Adrenal gland (tissue), 12 donors: Measurements from ENCODE around the gene SCNM1. TPM values are rescaled to one million over a fixed set of nuclear protein-coding genes. Genes with fewer than 3 reads are reported as not detected.
"Not testable (repeated sequence)": the region's sequence is repeated elsewhere in the genome, so short reads cannot be mapped to it uniquely, and the experiment has no call there.

Source experiments
- DNase-seq, 7 donors: peaks; one replicate each; pipeline ENCODE4 v3.0.0-alpha.2; 2019 to 2020
- H3K27ac ChIP-seq, 5 donors: fragments of 200-600 bp; sonication (generic) in 4 of 5; 1 replicate in 3 of 5; 2 replicates in 2 of 5; pipeline versions ENCODE4 v1.5.1 to v1.8.0; 2016 to 2020; ENCODE audit warnings: mild to moderate bottlenecking in 1 of 5
- H3K27me3 ChIP-seq: fragments of 200-600 bp; 2 replicates; pipeline ENCODE4 v1.8.0; 2021
- H3K36me3 ChIP-seq, 2 donors: fragments of 200-600 bp; replicated peaks in 1 of 2; 1 replicate in 1 of 2; 2 replicates in 1 of 2; pipeline versions ENCODE4 v1.5.1 to v1.8.0; 2018 to 2022
- H3K4me1 ChIP-seq, 2 donors: fragments of 200-600 bp; replicated peaks in 1 of 2; 1 replicate in 1 of 2; 2 replicates in 1 of 2; pipeline versions ENCODE4 v1.5.1 to v1.8.0; 2018 to 2021
- H3K4me3 ChIP-seq, 4 donors: fragments of 200-600 bp; sonication (generic) in 3 of 4; one replicate each; pipeline ENCODE4 v1.5.1; 2016 to 2018
- H3K9me3 ChIP-seq, 3 donors: fragments of 200-600 bp; sonication (generic) in 1 of 3; replicated peaks in 1 of 3; 1 replicate in 2 of 3; 2 replicates in 1 of 3; pipeline versions ENCODE4 v1.5.1 to v1.8.0; 2016 to 2021
- CTCF ChIP-seq, 6 experiments: fragments of 450-650 bp in 4 of 6; fragments of 200-600 bp in 2 of 6; sonication (generic) in 1 of 6; IDR thresholded peaks; 1 replicate in 5 of 6; 2 replicates in 1 of 6; pipeline versions ENCODE4 v1.5.1 to v1.8.0; 2016 to 2021; ENCODE audit warnings: antibody characterized with exemption in 6 of 6, mild to moderate bottlenecking in 2 of 6, moderate library complexity in 1 of 6
- POLR2A ChIP-seq, 2 donors: fragments of 450-650 bp; IDR thresholded peaks; one replicate each; pipeline ENCODE4 v1.6.1; 2017; ENCODE audit warnings: antibody characterized with exemption in 2 of 2, mild to moderate bottlenecking in 2 of 2, moderate library complexity in 1 of 2
- WGBS, 4 donors: extraction: QIAGEN DNeasy Blood & Tissue Kit in 2 of 4; methylation state at CpG; one replicate each; pipeline versions ENCODE4 v1.1.5 to v1.1.7; 2013 to 2017; 5-methylcytosine and 5-hydroxymethylcytosine counted together
- intact Hi-C, 2 donors: fragments of 100-400 bp; cut with DNase I; formaldehyde crosslinking; loops; one replicate each; pipeline versions ENCODE4 v1.14.1 to v1.15.0; 2022 to 2023
- polyA plus RNA-seq, 3 donors: library from polyadenylated mRNA; stranded (reverse); fragments of 200-250 nt in 2 of 3; fragments of 350-450 nt in 1 of 3; fragmentation: Illumina TruSeq in 1 of 3; extraction: RNeasy Lipid Tissue Mini Kit (QIAGEN cat#74804) in 1 of 3; gene quantifications; one replicate each; pipeline ENCODE4 v1.2.3, GENCODE V29; 2013 to 2014
- total RNA-seq, 9 donors: library from RNA; depleted of rRNA in 4 of 9; stranded (reverse); fragments of >200 nt in 4 of 9; fragments of 120-200 nt in 1 of 9; fragmentation: NEBNext Ultra II Directional in 1 of 9; extraction: Animal tissue kit (Norgen Biotek cat#: 25700) in 1 of 9; gene quantifications; one replicate each; pipeline versions ENCODE4 v1.1.0 to v1.2.4, GENCODE V29; 2013 to 2023
- donor health status: healthy with polysubstance abuse.
- donor health status: Bipolar disorder and iron deficiency.
- donor health status: DM: yes; HTN: yes; CAD: no.
- donor health status: DM: no; HTN: no; CAD: no.
- donor health status: DM: no; HTN: no; CAD: no.
- donor health status: DM: yes; HTN: yes; CAD: no.

SCNM1 gene
- total and polyA plus RNA-seq, 12 donors, result 16.4 to 89.0 (median 36.6) TPM

DNA sequence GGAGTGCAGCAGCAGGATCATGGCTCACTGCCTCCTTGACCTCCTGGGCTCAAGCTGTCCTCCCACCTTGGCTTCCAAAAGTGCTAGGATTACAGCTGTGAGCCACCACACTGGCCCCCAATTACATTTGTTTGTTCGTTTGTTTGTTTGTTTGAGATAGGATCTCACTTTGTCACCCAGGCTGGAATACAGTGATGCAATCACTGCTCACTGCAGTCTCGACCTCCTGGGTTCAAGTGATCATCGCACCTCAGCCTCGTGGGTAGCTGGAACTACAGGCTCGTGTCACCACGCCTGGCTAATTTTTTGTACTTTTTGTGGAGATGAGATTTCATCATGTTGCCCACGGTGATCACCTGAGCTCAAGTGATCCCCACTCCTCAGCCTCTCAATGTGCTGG, 26.1 kb downstream of the SCNM1 start:
- Histone ChIP-seq H3K27me3 (no peaks in the 10 kb centered on the region), H3K4me3 (no peak overlapping the region), H3K36me3 (no peaks in the 10 kb centered on the region), H3K4me1 (peaks cover 9 to 18% of the 10 kb centered on the region in 2 donors), H3K9me3 (no peaks in the 10 kb centered on the region), H3K27ac (no peak overlapping the region)
- peak in 1 of 7 donors; percentile 11 for DNase-seq
- no peak for TF ChIP-seq POLR2A (IDR thresholded peaks at IDR 0.05)
- TF ChIP-seq CTCF (IDR thresholded peaks at IDR 0.05), result no peak
- intact Hi-C loops, result no loop called here
- whole genome bisulfite sequencing, 4 donors, result 64 to 75% (median 67%) methylated on average over 7 of the region's 7 CpGs

- no peak for TF ChIP-seq POLR2A (IDR thresholded peaks at IDR 0.05)
- TF ChIP-seq CTCF (IDR thresholded peaks at IDR 0.05), result no peak
- Histone ChIP-seq H3K9me3 (no peaks in the 10 kb centered on the region), H3K27me3 (no peaks in the 10 kb centered on the region), H3K4me3 (no peak overlapping the region), H3K27ac (no peak overlapping the region), H3K4me1 (peaks cover 15 to 21% of the 10 kb centered on the region in 2 donors), H3K36me3 (no peaks in the 10 kb centered on the region)
- intact Hi-C loops, result no loop called here
- DNase-seq, result no peak
- WGBS, 4 donors, result 49 to 55% (median 53%) methylated on average over 6 of the region's 6 CpGs
Measured at GRCh38 chr1:151193304-151193703, 27.4 kb downstream of the SCNM1 start.

DNA sequence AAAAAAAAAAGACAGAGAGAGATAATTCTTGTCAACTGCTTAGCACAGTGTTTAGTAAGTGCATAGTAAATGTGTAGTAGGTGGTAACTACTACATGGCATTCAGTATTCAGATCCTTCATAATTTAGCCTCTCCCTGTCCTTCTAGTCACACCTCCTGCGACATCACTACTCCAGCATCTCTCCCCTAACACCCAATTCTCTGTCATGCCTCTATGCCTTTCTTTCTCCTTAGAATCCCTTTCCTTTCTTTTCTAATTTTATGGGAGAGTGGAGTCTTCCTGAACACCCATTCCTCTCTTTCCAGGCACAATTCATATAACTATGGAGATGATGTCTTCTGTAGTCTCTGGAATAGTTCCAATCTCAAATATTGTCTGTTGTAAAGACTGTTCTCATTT, 27.9 kb downstream of the SCNM1 start:
- no peaks in the 10 kb centered on the region for H3K9me3 ChIP-seq
- no peak overlapping the region for H3K4me3 ChIP-seq
- intact Hi-C loops, result no loop called here
- no peak for TF ChIP-seq POLR2A (IDR thresholded peaks at IDR 0.05)
- no peak for TF ChIP-seq CTCF (IDR thresholded peaks at IDR 0.05)
- WGBS, 4 donors, result 54 to 74% (median 56%) methylated on average over 1 of the region's 1 CpG
- no peaks in the 10 kb centered on the region for H3K27me3 ChIP-seq
- H3K27ac ChIP-seq, result peak overlapping the region in 2 of 5 donors; percentile 6 to 23
- peaks cover 11 to 16% of the 10 kb centered on the region in 2 donors for H3K4me1 ChIP-seq
- DNase-seq, result no peak
- H3K36me3 ChIP-seq, result no peaks in the 10 kb centered on the region

DNA sequence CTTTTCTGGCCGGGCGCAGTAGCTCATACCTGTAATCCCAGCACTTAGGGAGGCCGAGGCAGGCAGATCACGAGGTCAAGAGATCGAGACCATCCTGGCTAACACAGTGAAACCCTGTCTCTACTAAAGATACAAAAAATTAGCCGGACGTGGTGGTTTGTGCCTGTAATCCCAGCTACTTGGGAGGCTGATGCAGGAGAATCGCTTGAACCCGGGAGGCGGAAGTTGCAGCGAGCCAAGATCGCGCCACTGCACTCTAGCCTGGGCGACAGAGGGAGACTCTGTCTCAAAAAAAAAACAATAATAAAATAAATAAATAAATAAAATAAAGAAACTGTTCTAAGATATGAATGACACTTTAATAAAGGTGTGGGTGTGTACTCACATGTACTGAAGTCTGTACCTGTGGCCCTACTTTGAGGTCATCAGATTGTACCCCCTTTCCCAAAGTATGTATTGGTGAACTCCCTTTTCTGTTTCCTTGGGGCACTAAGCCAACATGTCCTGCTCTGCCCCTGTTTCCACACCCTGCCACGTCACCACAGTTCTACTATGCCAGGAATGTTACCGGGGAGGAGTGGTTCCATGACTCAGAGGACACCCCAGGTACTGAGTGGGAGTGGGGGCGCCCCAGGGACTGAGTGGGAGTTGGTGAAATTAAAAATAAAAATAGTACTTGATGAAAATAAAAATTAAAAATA, 29.1 kb downstream of the SCNM1 start:
- peak overlapping the region; percentile 74 to 88 (median 76) for H3K27ac ChIP-seq
- TF ChIP-seq POLR2A (IDR thresholded peaks at IDR 0.05), result peak in 1 of 2 donors; percentile 35
- not testable (repeated sequence) for H3K27me3 ChIP-seq, H3K9me3 ChIP-seq, H3K36me3 ChIP-seq
- H3K4me3 ChIP-seq, result peak overlapping the region in 1 of 4 donors; percentile 7
- DNase-seq, result peak; percentile 82 to 95 (median 93)
- WGBS, 4 donors, result 55 to 62% (median 58%) methylated on average over 17 of the region's 17 CpGs
- peaks cover 12 to 19% of the 10 kb centered on the region in 2 donors for H3K4me1 ChIP-seq
- intact Hi-C loops, result loop anchor here (5.0 kb wide), 1 partner anchor 57 kb away; the partner anchor contains the start of gene PSMD4 (in 2 of the 2)
